ENCODE results near the gene CENATAC.
"Not testable (repeated sequence)": the region's sequence is repeated elsewhere in the genome, so short reads cannot be mapped to it uniquely, and the experiment has no call there.

The CENATAC gene

DNA sequence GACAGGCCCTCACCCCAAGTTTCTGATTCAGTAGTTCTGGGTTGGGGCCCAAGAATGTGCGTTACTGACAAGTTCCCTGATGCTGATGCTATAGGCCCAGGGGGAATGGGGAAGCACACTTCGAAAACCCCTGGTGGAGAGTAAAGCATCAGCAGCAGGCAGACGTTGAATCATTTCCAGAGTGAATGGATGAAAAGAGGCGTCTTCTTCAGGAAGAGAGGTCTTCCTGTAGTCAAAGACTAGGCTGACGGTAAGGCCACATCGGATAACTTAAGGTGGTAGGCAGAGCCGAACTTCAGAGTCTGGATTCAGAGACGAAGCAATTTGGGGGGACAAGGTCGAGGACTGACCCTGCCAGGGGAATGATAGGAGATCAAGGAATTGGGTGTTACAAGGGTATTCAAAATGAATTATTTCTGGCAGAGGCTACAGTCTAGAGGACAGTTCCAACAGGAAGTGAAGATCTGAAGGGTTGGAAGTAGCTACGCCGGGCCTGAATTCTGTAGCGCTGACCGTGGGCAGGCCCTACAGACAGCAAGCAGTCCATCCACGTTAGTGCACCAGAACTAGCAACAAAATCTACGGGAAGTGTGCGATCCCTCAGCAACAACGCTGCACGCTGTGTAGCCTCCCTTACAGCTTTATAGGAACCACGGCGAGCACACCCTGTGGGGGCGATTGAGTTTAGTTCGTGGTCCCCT, 862 bp upstream of the CENATAC start:
- peak; percentile 45 for DNase-seq

DNA sequence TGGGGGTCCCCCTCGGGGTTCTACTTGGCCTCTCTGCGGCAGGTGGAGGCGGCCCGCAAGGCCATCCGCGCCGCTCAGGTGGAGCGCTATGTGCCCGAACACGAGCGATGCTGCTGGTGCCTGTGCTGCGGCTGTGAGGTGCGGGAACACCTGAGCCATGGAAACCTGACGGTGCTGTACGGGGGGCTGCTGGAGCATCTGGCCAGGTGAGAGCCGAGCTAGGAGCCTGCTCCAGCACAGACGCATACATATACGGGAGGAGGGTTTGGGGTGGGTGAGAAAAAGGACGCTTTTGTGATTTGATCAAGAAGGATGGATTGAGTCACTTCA, 415 bp downstream of the CENATAC start:
- DNase-seq, result no peak

DNA sequence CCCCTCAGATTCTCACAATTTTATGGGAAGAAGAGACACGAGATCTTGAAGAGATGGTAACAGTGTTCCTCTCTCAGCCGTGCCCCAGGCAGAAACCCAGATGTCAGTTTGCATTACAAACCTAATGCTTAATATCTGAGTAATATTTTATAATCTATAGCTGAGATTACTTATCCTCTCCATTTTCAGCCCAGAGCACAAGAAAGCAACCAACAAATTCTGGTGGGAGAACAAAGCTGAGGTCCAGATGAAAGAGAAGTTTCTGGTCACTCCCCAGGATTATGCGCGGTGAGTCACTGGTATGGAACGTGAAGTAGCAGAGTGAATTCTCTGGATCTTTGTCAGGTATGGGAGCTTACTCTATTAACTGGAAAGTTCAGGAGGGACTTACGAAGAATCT, 884 bp downstream of the CENATAC start:
- no peak for DNase-seq

DNA sequence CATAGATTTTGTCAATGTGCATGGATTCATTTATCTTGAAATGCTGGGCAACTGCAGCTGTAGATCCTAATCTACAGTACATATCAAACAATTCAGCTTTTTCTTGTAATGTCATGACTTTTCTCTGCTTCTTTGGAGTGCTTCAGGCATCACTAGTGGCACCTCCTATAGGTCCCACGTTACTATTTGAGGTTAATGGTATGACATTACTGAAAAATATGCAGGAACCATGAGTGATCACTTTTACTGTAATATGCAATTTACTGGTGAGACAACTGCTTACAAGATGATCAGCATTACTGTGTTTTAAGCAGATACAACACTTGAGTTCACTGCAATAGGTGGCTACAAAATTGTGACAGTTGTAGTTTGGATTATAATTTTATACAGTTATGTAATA, 3.0 kb downstream of the CENATAC start:
- DNase-seq, result no peak

DNA sequence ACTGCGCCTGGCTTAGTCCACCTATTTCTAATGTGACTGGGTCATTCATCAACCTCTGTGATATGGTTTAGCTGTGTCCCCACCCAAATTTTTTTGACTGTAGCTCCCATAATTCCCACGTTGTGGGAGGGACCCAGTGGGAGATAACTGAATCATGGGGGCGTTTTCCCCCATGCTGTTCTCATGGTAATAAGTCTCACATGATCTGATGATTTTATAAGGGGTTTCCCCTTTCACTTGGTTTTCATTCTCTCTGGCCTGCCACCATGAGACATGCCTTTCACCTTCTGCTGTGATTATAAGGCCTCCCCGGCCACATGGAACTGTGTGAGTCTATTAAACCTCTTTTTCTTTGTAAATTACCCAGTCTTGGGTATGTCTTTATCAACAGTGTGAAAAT, 8.7 kb downstream of the CENATAC start:
- DNase-seq, result no peak

DNA sequence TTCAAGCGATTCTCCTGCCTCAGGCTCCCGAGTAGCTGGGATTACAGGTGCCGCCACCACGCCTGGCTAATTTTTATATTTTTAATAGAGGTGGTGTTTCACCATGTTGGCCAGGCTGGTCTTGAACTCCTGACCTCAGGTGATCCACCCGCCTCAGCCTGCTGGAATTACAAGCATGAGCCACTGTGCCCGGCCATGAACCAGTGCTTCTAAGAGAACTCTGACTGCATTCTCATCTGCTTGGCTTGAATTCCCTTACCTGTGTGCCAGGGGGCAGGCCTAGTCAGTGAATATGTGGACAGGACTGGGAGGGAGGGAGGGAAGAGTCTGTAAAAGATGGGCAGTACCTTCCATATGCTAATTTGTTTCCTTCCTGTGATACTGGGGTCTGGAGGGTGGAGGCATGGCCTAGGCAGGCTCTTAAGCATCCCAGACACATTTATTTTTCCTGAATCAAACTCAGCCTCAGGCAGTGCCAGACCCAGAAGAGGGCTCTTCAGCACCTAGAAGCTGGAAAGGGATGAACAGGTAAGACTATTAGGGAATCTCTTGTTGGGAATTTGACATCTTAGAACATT, 13.6 kb downstream of the CENATAC start:
- DNase-seq, result no peak

DNA sequence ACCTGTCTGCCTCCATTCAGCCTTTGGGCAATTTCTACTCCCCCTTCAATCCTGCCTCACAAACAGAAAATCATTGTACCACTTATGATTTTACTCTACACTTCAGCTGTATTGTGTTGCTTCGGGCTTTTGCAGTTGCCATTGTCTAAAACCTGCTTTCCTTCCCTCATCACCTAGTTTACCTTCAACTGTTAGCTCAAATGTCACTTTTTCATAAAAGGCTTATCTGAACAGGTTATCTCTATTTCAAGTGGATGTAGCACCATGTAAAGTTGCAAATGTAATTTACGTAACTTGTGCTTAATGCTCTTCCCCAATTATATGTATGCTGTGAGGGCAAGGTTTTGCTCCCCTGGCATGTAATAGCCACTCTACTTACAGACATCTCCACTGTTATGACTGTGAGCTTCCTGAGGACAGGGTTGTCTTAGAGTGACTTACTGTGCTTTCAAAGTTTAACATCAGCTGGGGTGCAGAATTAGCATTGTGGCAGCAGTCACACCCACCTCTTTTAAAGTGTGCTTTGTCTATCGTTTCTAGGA, 14.8 kb downstream of the CENATAC start:
- no peak for DNase-seq

DNA sequence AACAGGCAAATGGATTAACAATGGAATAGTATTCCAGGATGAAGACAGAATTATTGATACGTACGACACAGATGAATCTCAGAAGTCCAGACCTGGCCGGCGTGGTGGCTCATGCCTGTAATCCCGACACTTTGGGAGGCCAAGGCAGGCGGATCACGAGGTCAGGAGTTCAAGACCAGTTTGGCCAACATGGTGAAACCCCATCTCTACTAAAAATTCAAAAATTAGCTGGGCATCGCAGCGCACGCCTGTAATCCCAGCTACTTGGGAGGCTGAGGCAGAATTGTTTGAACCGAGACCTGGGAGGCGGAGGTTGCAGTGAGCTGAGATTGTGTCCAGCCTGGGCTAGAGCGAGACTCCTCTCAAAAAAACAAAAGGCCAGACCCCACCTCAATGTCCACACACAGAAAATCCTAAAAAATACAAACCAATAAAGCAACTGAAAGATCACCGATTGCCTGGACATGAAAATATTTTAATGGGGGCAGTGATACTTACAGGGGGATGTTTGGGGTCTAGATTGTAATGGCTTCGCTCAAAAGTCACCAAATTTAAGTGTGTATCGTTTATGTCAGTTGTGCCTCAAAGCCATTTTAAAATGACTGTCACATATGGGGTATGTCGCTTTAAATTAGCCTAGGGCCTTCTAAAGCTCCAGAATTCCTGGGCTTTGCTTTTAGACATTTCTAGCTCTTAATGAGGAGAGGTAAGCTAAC, 16.4 kb downstream of the CENATAC start:
- no peak for DNase-seq

DNA sequence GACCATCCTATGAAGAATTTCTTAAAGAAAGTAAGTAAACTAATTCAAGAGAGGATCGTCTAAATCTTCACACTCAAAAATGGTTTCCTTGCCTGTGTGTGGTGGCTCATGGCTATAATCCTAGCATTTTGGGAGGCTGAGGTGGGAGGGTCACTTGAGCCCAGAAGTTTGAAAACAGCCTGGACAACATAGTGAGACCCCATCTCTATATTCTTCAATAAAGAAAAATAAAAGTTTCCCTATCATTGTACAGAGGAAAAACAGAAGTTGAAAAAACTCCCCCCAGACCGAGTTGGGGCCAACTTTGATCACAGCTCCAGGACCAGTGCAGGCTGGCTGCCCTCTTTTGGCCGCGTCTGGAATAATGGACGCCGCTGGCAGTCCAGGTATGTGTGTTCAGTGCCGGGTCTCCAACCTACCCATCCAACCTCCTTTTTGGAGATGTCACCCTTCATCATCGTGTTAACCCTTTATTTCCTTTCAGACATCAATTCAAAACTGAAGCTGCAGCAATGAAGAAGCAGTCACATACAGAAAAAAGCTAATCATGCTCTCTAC, 17.2 kb downstream of the CENATAC start:
- DNase-seq, result no peak

DNA sequence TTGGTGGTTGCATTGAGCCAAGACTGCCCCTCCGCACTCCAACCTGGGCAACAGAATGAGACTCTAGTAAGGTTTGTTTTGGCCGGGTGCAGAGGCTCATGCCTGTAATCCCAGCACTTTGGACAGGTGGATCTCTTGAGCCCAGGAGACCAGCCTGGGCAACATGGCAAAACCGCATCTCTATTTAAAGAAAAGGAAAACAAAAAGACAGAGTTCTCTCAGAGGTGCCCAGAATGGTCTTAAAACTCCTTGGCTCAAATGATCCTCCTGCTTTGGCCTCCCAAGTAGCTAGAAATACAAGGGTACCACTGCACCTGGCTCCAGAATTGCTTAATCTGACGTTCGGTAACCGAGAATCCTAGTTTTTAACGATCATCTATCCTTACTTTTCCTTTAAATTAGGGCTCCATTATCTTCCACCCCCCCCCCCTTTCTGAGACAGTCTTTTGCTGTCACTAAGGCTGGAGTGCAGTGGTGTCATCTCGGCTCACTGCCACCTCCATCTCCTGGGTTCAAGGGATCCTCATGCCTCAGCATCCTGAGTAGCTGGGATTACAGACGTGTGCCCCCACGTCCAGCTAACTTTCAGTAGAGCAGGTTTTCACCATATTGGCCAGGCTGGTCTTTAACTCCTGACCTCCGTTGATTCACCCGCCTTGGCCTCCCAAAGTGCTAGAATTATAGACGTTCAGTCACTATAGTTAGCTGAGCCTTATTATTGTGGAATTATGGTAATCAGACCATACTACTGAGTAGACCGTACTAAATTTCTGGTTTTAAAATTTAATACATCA, 18.5 kb downstream of the CENATAC start:
- DNase-seq, result no peak

DNA sequence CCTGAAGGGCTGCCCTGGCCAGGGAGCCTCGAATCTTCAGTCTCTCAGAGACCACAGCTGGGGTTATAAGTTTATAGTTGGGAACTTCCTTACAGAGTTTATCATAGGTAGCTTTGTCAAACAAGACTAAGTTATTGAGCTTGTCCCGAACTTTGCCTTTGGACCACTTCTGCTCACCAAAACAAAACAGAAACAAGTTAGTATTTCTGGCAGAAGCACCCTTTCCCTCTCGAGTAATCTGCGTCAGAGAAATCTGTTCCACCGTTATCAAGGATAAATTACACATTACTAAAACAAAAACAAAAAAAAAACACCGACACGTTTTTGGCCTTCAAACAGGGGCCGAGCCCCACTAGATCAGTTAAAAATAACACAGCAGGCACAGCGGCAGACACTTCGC, 19.4 kb downstream of the CENATAC start:
- DNase-seq, result not testable (repeated sequence)

DNA sequence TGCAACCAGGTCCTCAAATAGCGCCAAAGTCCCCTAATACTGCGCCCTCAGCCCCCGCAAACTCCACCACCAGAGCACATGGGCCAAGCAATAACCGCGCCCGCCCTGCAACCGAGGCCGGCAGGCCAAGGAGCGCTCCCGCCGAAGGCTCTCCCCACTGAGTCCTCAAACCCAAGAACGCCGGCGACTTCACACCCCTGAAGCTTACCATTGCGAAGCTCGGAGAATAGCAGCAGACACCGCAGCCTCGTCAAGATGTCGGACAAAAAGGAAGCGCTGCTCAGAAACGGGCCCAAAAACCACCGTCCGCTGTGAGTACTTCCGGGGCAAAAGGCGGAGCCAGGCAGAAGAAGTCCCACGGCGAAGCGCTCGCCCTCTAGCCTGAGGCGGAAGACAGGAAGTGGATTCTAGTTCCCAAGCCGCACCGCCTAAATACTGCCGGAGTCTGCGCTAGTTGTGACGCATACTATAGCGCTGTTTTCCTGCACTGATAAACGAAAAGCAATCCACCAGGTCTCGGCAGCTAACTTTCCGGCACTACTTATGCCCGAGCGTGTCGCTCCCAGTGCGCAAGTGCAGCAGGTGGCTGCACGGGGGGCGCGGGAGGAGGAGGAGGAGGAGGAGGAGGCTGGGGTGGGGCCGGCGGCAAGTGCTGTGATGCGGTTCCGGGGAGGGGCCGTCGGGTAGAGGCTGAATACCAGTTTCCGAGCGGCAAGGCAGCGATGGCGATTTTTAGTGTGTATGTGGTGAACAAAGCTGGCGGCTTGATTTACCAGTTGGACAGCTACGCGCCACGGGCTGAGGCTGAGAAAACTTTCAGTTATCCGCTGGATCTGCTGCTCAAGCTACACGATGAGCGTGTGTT, 20.4 kb downstream of the CENATAC start, which contains the start of the genes RPS25 and TRAPPC4:
TSS of gene RPS25 (minus strand) at position 270 of the 865 bp plus-strand sequence. CDS start at position 211, 59 bp downstream.
TSS of gene TRAPPC4 (plus strand) at position 693 of the 865 bp plus-strand sequence. CDS start at position 723, 30 bp downstream.
- peak; percentile 96 for DNase-seq

DNA sequence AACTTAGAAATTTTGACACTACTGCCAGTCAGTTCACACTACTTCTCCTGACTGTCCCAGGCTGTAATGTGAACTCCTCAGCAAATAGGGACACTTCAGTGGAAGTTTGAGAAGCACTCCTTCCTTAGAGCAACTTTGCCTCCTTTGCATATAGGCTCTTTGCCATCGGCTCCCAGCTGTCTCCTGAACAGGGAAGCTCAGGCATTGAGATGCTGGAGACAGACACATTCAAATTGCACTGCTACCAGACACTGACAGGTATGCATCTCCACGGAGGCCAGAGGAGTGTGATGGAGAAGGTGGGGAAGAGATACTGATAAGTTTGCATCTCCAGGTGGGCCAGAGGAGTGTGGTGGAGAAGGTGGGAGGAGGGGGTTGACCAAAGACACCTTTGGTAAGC, 22.1 kb downstream of the CENATAC start:
- no peak for DNase-seq

DNA sequence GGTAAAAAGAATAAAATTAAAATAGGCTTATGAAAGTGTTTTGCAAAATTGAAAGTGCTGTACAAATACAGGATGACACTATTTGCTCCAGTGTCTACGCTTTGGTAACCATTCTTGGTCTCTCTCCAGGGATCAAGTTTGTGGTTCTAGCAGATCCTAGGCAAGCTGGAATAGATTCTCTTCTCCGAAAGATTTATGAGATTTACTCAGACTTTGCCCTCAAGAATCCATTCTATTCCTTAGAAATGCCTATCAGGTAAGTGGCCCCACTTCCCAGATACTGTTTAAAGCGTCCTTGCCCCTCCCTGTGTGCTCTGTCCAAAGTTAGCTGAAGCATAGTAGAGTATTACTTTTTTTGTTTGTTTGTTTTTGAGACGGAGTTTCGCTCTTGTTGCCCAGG, 23.7 kb downstream of the CENATAC start:
- DNase-seq, result no peak

DNA sequence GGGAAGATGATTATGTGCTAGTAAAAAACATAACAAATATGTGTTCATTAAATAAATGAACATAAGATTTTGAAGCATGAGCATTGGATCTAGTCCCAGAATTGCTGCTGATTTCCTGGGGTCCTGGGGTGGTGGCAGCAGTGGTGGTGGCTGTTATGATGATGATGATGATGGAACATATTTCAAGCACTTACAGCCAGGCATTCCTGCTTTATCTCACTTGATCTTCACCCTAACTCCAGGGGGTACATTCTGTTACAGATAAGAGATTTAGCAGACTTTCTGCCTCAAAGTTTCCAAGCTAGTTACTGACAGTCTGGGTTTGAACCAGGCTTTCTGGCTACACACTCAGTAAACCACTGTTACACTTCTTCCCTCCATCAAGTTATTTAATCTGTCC, 25.8 kb downstream of the CENATAC start:
- no peak for DNase-seq

DNA sequence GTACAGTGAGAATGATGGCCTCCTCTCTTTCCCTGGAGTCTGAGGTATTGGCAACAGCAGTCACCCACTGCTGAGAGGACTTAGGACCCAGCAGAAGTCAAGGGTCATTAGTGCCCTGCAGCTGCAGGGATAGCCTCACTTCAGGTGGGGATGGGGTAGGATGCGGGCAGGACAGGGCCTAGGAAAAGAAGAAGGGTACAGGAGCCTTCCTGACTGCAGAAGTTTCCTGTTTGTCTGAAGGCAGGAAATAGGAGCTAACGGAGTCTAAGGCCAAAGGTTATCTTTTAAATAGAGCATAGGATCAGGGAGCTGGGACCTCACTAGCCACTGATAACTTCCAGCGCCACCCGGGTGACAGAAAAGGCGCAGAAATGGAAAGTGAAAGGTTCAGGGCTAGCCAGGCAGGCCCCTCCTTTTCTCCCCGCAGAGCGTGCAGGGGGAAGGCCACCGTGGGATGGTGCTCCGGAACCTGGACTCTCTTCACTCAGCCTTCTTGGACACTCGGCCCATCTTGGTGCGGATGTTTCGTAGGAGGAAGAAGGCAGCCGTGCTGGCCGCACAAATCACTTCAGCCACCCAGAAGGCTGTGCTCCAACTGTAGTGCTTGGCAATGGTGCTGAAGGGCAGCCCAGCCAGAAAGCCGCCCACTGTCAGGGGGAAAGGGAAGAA, 26.6 kb downstream of the CENATAC start:
- no peak for DNase-seq

DNA sequence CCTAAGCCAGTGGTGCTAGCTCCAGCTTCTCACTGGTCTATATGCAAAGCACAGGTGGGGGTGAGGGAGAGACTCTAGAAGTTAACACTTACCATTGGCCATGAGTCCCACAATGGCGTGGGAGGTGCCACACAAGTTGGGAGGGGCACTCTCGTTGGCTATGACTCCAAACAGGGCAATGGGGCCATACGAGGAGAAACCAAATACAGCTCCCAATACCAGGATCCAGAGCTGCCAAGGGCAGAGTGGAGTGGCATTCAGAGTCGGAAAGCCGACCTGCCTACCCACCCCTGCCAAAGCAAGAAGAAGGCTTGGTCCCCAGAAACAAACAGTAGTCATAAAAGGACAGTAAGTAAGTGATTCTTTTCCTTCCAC, 27.1 kb downstream of the CENATAC start:
- DNase-seq, result no peak

DNA sequence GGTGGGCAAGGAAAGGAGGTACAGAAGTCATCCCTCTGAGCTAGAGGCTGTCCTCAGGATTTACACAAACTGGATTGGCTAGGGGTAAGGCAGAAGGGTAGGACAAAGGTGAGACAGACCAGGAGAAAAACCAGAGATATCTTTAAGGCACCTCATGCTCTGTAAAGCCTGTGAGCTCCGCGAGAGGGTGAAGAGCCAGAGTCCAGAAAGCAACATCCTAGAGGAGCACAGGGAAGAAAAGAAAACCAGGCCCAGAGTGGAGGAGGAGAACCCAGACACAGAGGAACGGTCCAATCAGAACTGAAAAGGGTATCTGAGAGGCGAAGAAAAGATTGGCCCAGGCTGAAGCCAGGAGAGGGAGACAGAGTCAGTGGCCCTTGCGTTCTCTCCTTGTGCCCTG, 27.6 kb downstream of the CENATAC start:
- no peak for DNase-seq

DNA sequence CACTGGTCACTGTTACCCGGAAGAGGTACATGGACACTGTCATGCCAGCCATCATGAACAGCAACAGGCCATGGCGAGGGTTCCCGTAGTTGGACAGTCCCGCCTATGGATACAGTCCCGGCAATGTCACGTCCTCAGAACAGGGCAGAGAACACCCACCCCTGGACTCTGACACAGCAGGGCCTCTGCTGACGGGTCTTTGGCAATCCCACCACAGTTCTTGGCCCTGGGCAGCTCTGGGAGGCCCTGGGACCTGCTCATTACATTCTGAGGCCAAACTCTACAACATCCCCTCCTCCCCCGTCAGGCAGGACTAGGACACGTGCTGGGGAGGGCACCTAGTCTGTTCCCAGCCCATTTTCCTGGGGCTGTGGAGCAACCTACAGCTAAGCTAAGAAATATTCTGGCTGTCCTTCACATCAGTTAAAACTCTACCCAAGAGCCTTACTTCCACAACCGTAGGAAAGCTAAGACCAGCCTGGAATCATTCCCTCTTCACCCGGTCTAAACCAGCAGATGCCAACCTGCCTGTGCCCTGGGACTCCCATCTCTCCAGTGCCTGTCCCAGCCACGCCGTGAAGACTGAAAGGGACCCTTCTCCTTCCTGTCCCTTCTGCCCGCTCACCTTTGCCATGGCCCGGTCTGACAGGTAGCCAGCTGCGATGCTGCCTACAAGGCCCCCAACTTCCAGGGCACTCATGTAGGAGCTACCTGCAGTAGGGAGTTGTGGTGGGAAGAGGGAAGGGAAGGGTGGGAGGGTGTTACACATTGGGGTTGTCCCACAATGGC, 28.2 kb downstream of the CENATAC start:
- no peak for DNase-seq

DNA sequence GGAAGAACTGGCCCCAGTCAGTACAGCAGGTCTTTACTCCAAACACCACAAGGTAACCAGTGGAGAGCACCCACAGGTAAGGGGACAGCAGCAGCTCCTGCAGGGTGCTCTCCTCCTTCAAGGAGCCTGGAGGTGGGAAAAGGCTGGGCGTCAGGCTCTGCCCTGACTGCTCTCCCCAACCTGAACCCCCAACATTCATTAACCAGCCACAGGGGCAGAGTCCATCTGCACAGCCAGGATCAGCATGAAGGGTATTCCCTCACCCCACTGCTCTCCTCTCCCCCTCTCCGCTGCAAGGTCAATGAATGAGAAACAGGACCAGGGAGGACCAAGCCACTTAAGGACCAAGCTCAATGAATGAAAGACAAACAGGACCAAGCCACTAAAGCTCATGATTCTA, 29.0 kb downstream of the CENATAC start:
- DNase-seq, result no peak
